SU-DHL-6 (cell line): ENCODE data around the gene EFNA4.

ENCODE experiments used
- CTCF ChIP-seq: fragments of 200-600 bp; sonication (generic); IDR thresholded peaks from one replicate; pipeline ENCODE4 v1.5.1; 2017; ENCODE audit warnings: antibody characterized with exemption, mild to moderate bottlenecking, low read length, moderate library complexity; ENCODE audit not compliant: insufficient read depth, poor library complexity, severe bottlenecking
- EZH2phosphoT487 ChIP-seq: fragments of 200-600 bp; sonication (generic), shearing (Covaris generic); conservative IDR thresholded peaks from 2 replicates; pipeline ENCODE4 v1.6.1; 2018; ENCODE audit warnings: mild to moderate bottlenecking, antibody characterized with exemption, low read length, moderate library complexity, mixed read lengths

- TF ChIP-seq CTCF (peak; percentile 22), EZH2phosphoT487 (no peak)
These were observed 10.8 kb upstream of the EFNA4 start for GRCh38 chr1:155052439-155053395.
